Fibroblast of skin of back (primary cell): Measurements from ENCODE around the gene NKX2-3.

Experiments used
- DNase-seq: peaks from one replicate; pipeline ENCODE4 v3.0.0-alpha.2; 2013

The NKX2-3 gene

GRCh38 chr10:99583687-99584086 is 50.9 kb downstream of the NKX2-3 start:
- no peak for DNase-seq
